Mesothelial cell of epicardium (in vitro differentiated cells): ENCODE measurements around the gene FCHSD2. TPM values are rescaled to one million over a fixed set of nuclear protein-coding genes. Genes with fewer than 3 reads are reported as not detected.

Experiments used
- DNase-seq, 2 experiments: peaks; one replicate each; pipeline ENCODE4 v3.0.0; 2021; ENCODE audit warnings: low spot score in 2 of 2; ENCODE audit not compliant: unreplicated experiment in 2 of 2
- H3K27ac Mint-ChIP-seq: 2 replicates; pipeline ENCODE4 v1.8.0; 2021; ENCODE audit warnings: mixed read lengths
- H3K27me3 Mint-ChIP-seq: 2 replicates; pipeline ENCODE4 v1.8.0; 2021; ENCODE audit warnings: low read depth, mixed read lengths
- H3K36me3 Mint-ChIP-seq: 2 replicates; pipeline ENCODE4 v1.8.0; 2021; ENCODE audit warnings: mixed read lengths
- H3K4me1 Mint-ChIP-seq: 2 replicates; pipeline ENCODE4 v1.8.0; 2021; ENCODE audit warnings: mixed read lengths
- H3K4me3 Mint-ChIP-seq: 2 replicates; pipeline ENCODE4 v1.8.0; 2021; ENCODE audit warnings: mild to moderate bottlenecking, moderate library complexity, mixed read lengths
- H3K9me3 Mint-ChIP-seq: 2 replicates; pipeline ENCODE4 v1.8.0; 2021; ENCODE audit warnings: mixed read lengths
- total RNA-seq: library from RNA; stranded (reverse); gene quantifications from 3 replicates; pipeline ENCODE4 v1.2.1, GENCODE V29; 2021
- TF ChIP-seq, protein P1 (sequence below): fragments of 200-600 bp; sonication (generic); IDR thresholded peaks from one replicate; pipeline ENCODE4 v1.5.0; 2021; ENCODE audit warnings: antibody characterized with exemption; ENCODE audit not compliant: unreplicated experiment

Gene FCHSD2
- total RNA-seq, 1 donor from 2014 or later = 33.8 TPM

GRCh38 chr11:73091521-73092305 is 50.4 kb downstream of the FCHSD2 start:
- H3K4me3 Mint-ChIP-seq = no peak overlapping the region
- H3K9me3 Mint-ChIP-seq = peaks cover 6% of the 10 kb centered on the region

DNA sequence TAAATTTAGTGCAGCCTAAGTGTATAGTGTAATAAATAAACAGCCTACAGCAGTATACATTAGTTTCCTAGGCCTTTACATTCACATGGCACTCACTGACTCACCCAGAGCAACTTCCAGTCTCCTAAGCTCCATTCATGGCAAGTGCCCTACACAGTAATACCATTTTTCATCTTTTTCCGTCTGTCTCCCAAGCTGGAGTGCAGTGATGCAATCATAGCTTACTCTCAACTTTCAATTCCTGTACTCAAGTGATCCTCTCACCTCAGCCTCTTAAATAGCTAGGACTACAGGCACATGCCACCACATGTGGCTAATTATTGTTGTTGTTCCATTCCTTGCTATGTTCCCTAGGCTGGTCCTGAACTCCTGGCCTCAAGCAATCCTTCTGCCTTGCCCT is 54.4 kb downstream of the FCHSD2 start:
- Mint-ChIP-seq H3K27me3 (no peaks in the 10 kb centered on the region), H3K4me3 (no peak overlapping the region), H3K36me3 (peaks cover 9% of the 10 kb centered on the region), H3K27ac (no peak overlapping the region), H3K9me3 (peaks cover 5% of the 10 kb centered on the region), H3K4me1 (no peaks in the 10 kb centered on the region)
- no peak for DNase-seq
- TF ChIP-seq, protein P1, sequence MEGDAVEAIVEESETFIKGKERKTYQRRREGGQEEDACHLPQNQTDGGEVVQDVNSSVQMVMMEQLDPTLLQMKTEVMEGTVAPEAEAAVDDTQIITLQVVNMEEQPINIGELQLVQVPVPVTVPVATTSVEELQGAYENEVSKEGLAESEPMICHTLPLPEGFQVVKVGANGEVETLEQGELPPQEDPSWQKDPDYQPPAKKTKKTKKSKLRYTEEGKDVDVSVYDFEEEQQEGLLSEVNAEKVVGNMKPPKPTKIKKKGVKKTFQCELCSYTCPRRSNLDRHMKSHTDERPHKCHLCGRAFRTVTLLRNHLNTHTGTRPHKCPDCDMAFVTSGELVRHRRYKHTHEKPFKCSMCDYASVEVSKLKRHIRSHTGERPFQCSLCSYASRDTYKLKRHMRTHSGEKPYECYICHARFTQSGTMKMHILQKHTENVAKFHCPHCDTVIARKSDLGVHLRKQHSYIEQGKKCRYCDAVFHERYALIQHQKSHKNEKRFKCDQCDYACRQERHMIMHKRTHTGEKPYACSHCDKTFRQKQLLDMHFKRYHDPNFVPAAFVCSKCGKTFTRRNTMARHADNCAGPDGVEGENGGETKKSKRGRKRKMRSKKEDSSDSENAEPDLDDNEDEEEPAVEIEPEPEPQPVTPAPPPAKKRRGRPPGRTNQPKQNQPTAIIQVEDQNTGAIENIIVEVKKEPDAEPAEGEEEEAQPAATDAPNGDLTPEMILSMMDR = no peak

More at GRCh38 chr11:73091521-73092305, 50.4 kb downstream of the FCHSD2 start:
- no peak for DNase-seq
- Mint-ChIP-seq H3K4me1 (peaks cover 9% of the 10 kb centered on the region), H3K27ac (no peak overlapping the region), H3K27me3 (no peaks in the 10 kb centered on the region), H3K36me3 (peaks cover 14% of the 10 kb centered on the region)
- TF ChIP-seq, protein P1 = no peak

- H3K36me3 Mint-ChIP-seq = peaks cover 4% of the 10 kb centered on the region
- H3K4me1 Mint-ChIP-seq = no peaks in the 10 kb centered on the region
- no peak overlapping the region for H3K27ac Mint-ChIP-seq
- DNase-seq = no peak
- TF ChIP-seq, protein P1 = no peak
- no peaks in the 10 kb centered on the region for H3K27me3 Mint-ChIP-seq
- no peak overlapping the region for H3K4me3 Mint-ChIP-seq
- H3K9me3 Mint-ChIP-seq = no peaks in the 10 kb centered on the region
Observed at GRCh38 chr11:73085189-73085875, 56.8 kb downstream of the FCHSD2 start.

GRCh38 chr11:73078631-73079030 is 63.5 kb downstream of the FCHSD2 start:
- TF ChIP-seq, protein P1 = no peak

GRCh38 chr11:73077454-73077853 is 64.7 kb downstream of the FCHSD2 start:
- no peaks in the 10 kb centered on the region for H3K27me3 Mint-ChIP-seq
- TF ChIP-seq, protein P1 = no peak
- H3K4me3 Mint-ChIP-seq = no peak overlapping the region
- peaks cover 16% of the 10 kb centered on the region for H3K9me3 Mint-ChIP-seq
- H3K4me1 Mint-ChIP-seq = peaks cover 5% of the 10 kb centered on the region
- peaks cover 30% of the 10 kb centered on the region for H3K36me3 Mint-ChIP-seq
- H3K27ac Mint-ChIP-seq = no peak overlapping the region
- DNase-seq = no peak

More at GRCh38 chr11:73078631-73079030, 63.5 kb downstream of the FCHSD2 start:
- Mint-ChIP-seq H3K4me3 (no peak overlapping the region), H3K36me3 (peaks cover 30% of the 10 kb centered on the region), H3K9me3 (peaks cover 16% of the 10 kb centered on the region), H3K27ac (no peak overlapping the region), H3K27me3 (no peaks in the 10 kb centered on the region), H3K4me1 (peaks cover 2% of the 10 kb centered on the region)
- DNase-seq = no peak
